K562 (cell line): ENCODE results near the gene XPO6. TPM values are rescaled to one million over a fixed set of nuclear protein-coding genes. Genes with fewer than 3 reads are reported as not detected.

Experiments
- ATAC-seq: fragments of 200-7000 bp; cut with Tn5 transposase; 3 replicates; pipeline ENCODE4 v1.9.1; 2020; ENCODE audit warnings: moderate library complexity
- BruUV-seq: library from RNA; stranded (reverse); fragments of 400-500 nt; replicated peaks from 2 replicates; lab custom pipeline; 2021; lab: Mats Ljungman, UMichigan
- CTCF ChIA-PET: fragments of 300-600 bp; formaldehyde crosslinking; extraction: SDS; loops from one replicate; lab custom pipeline; 2021; ENCODE audit warnings: low intra/inter-chr PET ratio; lab: Yijun Ruan, JAX
- POLR2A ChIA-PET: fragments of 300-600, 350-650 bp; sonication (Branson Sonifier 250); formaldehyde crosslinking; extraction: SDS; loops from one replicate; lab custom pipeline; 2021; ENCODE audit warnings: antibody characterized with exemption, inconsistent platforms; lab: Yijun Ruan, JAX
- DNase-seq, 4 experiments: peaks; one replicate each; pipeline versions ENCODE4 v3.0.0 to v3.0.0-alpha.2; 2011 to 2018; ENCODE audit warnings: low spot score in 3 of 4, mixed read lengths in 3 of 4; ENCODE audit errors: extremely low read depth in 1 of 4
- FAIRE-seq: peaks from 2 replicates; lab custom pipeline; 2011; peaks lifted over from hg19 to GRCh38; lab: Jason Lieb, UNC
- H2AFZ ChIP-seq: 2 replicates; pipeline ENCODE4 v1.6.0; 2011; ENCODE audit warnings: low read depth, low read length, control low read depth, inconsistent platforms
- H3K27ac ChIP-seq: fragments of 200-600 bp; 3 replicates; pipeline ENCODE4 v1.8.0; 2011; ENCODE audit warnings: low read depth, mild to moderate bottlenecking, control low read depth, inconsistent platforms, low read length, moderate library complexity, mixed read lengths; ENCODE audit errors: extremely low read depth
- H3K27me3 ChIP-seq, 2 experiments: fragments of 300-600 bp in 1 of 2; 2 replicates in 1 of 2; 3 replicates in 1 of 2; pipeline versions ENCODE4 v1.6.0 to v1.8.0; 2011; ENCODE audit warnings: inconsistent platforms in 2 of 2, low read length in 2 of 2, mild to moderate bottlenecking in 1 of 2, mixed read lengths in 1 of 2, moderate library complexity in 1 of 2; ENCODE audit not compliant: control insufficient read depth in 2 of 2, insufficient read depth in 2 of 2
- H3K36me3 ChIP-seq: fragments of 300-600 bp; 3 replicates; pipeline ENCODE4 v1.8.0; 2011; ENCODE audit warnings: mild to moderate bottlenecking, low read length, inconsistent platforms; ENCODE audit not compliant: control insufficient read depth, insufficient read depth
- H3K4me1 ChIP-seq, 2 experiments: fragments of 200-600 bp in 1 of 2; replicated peaks in 1 of 2; 2 replicates in 1 of 2; 3 replicates in 1 of 2; pipeline versions ENCODE4 v1.5.1 to v1.8.0; 2011; ENCODE audit warnings: inconsistent platforms in 2 of 2, low read length in 2 of 2, mild to moderate bottlenecking in 1 of 2, mixed read lengths in 1 of 2, moderate library complexity in 1 of 2; ENCODE audit not compliant: control insufficient read depth in 2 of 2, insufficient read depth in 2 of 2
- H3K4me2 ChIP-seq: 2 replicates; pipeline ENCODE4 v1.6.1; 2011; ENCODE audit warnings: low read length, control low read depth, inconsistent platforms, mixed read lengths; ENCODE audit not compliant: insufficient read depth
- H3K4me3 ChIP-seq: fragments of 200-600 bp; sonication (generic), shearing (Covaris generic); 2 replicates; pipeline ENCODE4 v1.5.1; 2016; ENCODE audit warnings: control low read depth, inconsistent platforms
- H3K79me2 ChIP-seq: fragments of 200-600 bp; 3 replicates; pipeline ENCODE4 v1.8.0; 2011; ENCODE audit warnings: low read length, inconsistent platforms; ENCODE audit not compliant: control insufficient read depth, insufficient read depth
- H3K9ac ChIP-seq, 2 experiments: 2 replicates each; pipeline versions ENCODE4 v1.6.0 to v1.6.1; 2011; ENCODE audit warnings: low read depth in 2 of 2, low read length in 2 of 2, control low read depth in 1 of 2, inconsistent platforms in 1 of 2, mild to moderate bottlenecking in 1 of 2, mixed read lengths in 1 of 2; ENCODE audit not compliant: insufficient read depth in 1 of 2
- H3K9me1 ChIP-seq: one replicate; pipeline ENCODE4 v1.6.0; 2011; ENCODE audit warnings: inconsistent platforms, mild to moderate bottlenecking, low read length, moderate library complexity; ENCODE audit not compliant: control insufficient read depth, insufficient read depth
- H3K9me3 ChIP-seq: replicated peaks from 2 replicates; pipeline ENCODE4 v1.5.1; 2011; ENCODE audit warnings: low read depth, low read length, inconsistent platforms; ENCODE audit not compliant: control insufficient read depth, insufficient read depth
- H4K20me1 ChIP-seq: replicated peaks from 2 replicates; pipeline ENCODE4 v1.6.1; 2011; ENCODE audit warnings: low read length, inconsistent platforms, mixed read lengths; ENCODE audit not compliant: control insufficient read depth, insufficient read depth
- C11orf30 ChIP-seq: fragments of 450-650 bp; IDR thresholded peaks from 2 replicates; pipeline ENCODE4 v1.6.1; 2016; ENCODE audit warnings: low read depth, mild to moderate bottlenecking
- CHD7 ChIP-seq: fragments of 200-600 bp; sonication (generic); IDR thresholded peaks from one replicate; pipeline ENCODE4 v1.6.1; 2012; ENCODE audit warnings: mild to moderate bottlenecking, low read depth, low read length, inconsistent platforms
- E2F3 ChIP-seq: fragments of 250-450 bp; sonication (Bioruptor Pico); IDR thresholded peaks from 2 replicates; pipeline ENCODE4 v1.4.0; 2020; ENCODE audit warnings: mild to moderate bottlenecking
- ELF1 ChIP-seq: fragments of 200-800 bp; sonication (Bioruptor generic); IDR thresholded peaks from 2 replicates; pipeline ENCODE4 v1.6.1; 2016; ENCODE audit warnings: missing genetic modification characterization, missing compliant biosample characterization
- FOXJ3 ChIP-seq: sonication (generic); formaldehyde crosslinking; IDR thresholded peaks from 2 replicates; pipeline ENCODE4 v1.4.0; 2020; ENCODE audit warnings: mild to moderate bottlenecking, missing genetic modification reagents
- MAFF ChIP-seq: IDR thresholded peaks from 2 replicates; pipeline ENCODE4 v1.6.1; 2012; ENCODE audit warnings: low read length, improper control_type of control experiment
- MAFG ChIP-seq: fragments of 450-650 bp; conservative IDR thresholded peaks from 2 replicates; pipeline ENCODE4 v1.6.1; 2016; ENCODE audit warnings: missing genetic modification characterization, missing compliant biosample characterization
- MAFK ChIP-seq: IDR thresholded peaks from 2 replicates; pipeline ENCODE4 v1.6.1; 2011; ENCODE audit warnings: low read length, improper control_type of control experiment
- RAD51 ChIP-seq: fragments of 450-650 bp; IDR thresholded peaks from 2 replicates; pipeline ENCODE4 v1.7.1; 2016; ENCODE audit warnings: low read depth, mild to moderate bottlenecking, borderline replicate concordance
- ZKSCAN1 ChIP-seq: fragments of 150-350 bp; IDR thresholded peaks from 2 replicates; pipeline ENCODE4 v1.6.1; 2016; ENCODE audit warnings: low read depth, low read length
- ZNF316 ChIP-seq: fragments of 450-650 bp; IDR thresholded peaks from 2 replicates; pipeline ENCODE4 v1.6.1; 2016
- WGBS: fragments of 100-300 bp; shearing (Covaris generic); methylation state at CpG from one replicate; pipeline ENCODE4 v1.1.6; 2016; ENCODE audit warnings: low coverage, mixed read lengths; ENCODE audit not compliant: insufficient coverage; ENCODE audit errors: missing lambda C conversion rate; 5-methylcytosine and 5-hydroxymethylcytosine counted together
- in situ Hi-C: fragments of 300-500 bp; cut with MboI; formaldehyde crosslinking; loops from 4 replicates; pipeline ENCODE4 v1.15.0; 2018; ENCODE audit warnings: inconsistent platforms, mixed read lengths
- intact Hi-C: fragments of 100-400 bp; cut with micrococcal nuclease; formaldehyde crosslinking; loops from 2 replicates; pipeline ENCODE4 v1.14.2; 2022
- polyA plus RNA-seq, 8 experiments: library from polyadenylated mRNA; depleted of rRNA in 4 of 8; stranded (reverse) in 5 of 8; unstranded in 3 of 8; fragments of >200 nt; fragmentation: Nextera tagmentation in 2 of 8; fragmentation: Illumina TruSeq in 1 of 8; extraction: Ambion mirVana in 2 of 8; extraction: Trizol in 1 of 8; gene quantifications; 2 replicates each; pipeline versions ENCODE4 v1.2.1 to v1.2.3, GENCODE V29; 2011 to 2014; ENCODE audit warnings: inconsistent platforms in 1 of 8, missing spikeins in 1 of 8
- total RNA-seq, 7 experiments: library from RNA; depleted of rRNA in 6 of 7; stranded (reverse); fragments of >200 nt in 6 of 7; fragmentation: Illumina TruSeq in 2 of 7; extraction: Trizol in 2 of 7; gene quantifications; 2 replicates each; pipeline versions ENCODE4 v1.2.1 to v1.2.3, GENCODE V29; 2011 to 2021; ENCODE audit warnings: low replicate concordance in 1 of 7
- TF ChIP-seq, protein P1 (sequence below): fragments of 450-650 bp; IDR thresholded peaks from 2 replicates; pipeline ENCODE4 v1.6.1; 2016; ENCODE audit warnings: antibody characterized with exemption

Gene XPO6
- total and polyA plus RNA-seq, 9 of the 15 experiments (the other 6 are each of a cell fraction or from before 2014, with no cell fraction given): 11.2 to 196 (median 119) TPM

GRCh38 chr16:28118637-28119036 lies 93.1 kb downstream of the XPO6 start:
- WGBS: 0% methylated on average over 1 of the region's 2 CpGs
- POLR2A ChIA-PET: no interaction called here
- 0 out of 2 replicates have a peak, but pooled peaks cover 6% of the 10 kb centered on the region for H4K20me1 ChIP-seq

More at GRCh38 chr16:28118637-28119036, 93.1 kb downstream of the XPO6 start:
- H3K27me3 ChIP-seq: no peaks in the 10 kb centered on the region
- DNase-seq (no peak), FAIRE-seq (no peak), ATAC-seq (no peak)
- CTCF ChIA-PET: no interaction called here
- no peak overlapping the region for H3K27ac ChIP-seq
- BruUV-seq: no TSS peak
- H3K36me3 ChIP-seq: peaks cover 93% of the 10 kb centered on the region
- H3K4me1 ChIP-seq: no peaks in the 10 kb centered on the region
- intact Hi-C loops: no loop called here
- H3K4me2 ChIP-seq: no peak overlapping the region
- H3K9me3 ChIP-seq: no peaks in the 10 kb centered on the region
- no peaks in the 10 kb centered on the region for H3K9me1 ChIP-seq
- no peak overlapping the region for H3K4me3 ChIP-seq
- peak; percentile 62 for TF ChIP-seq MAFG (tag)
- peak; percentile 67 for TF ChIP-seq ZNF316
- no peak for TF ChIP-seq CHD7
- peak; percentile 69 for TF ChIP-seq C11orf30
- TF ChIP-seq ELF1: no peak
- TF ChIP-seq MAFF: peak; percentile 42
- no peak for TF ChIP-seq FOXJ3 (CRISPR knock-in tag)
- TF ChIP-seq RAD51: no peak
- TF ChIP-seq E2F3: no peak
- TF ChIP-seq ZKSCAN1: no peak
- TF ChIP-seq, protein P1, sequence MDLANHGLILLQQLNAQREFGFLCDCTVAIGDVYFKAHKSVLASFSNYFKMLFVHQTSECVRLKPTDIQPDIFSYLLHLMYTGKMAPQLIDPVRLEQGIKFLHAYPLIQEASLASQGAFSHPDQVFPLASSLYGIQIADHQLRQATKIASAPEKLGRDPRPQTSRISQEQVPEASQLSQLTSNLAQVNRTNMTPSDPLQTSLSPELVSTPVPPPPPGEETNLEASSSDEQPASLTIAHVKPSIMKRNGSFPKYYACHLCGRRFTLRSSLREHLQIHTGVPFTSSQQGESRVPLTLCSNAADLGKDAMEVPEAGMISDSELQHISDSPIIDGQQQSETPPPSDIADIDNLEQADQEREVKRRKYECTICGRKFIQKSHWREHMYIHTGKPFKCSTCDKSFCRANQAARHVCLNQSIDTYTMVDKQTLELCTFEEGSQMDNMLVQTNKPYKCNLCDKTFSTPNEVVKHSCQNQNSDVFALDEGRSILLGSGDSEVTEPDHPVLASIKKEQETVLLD: no peak
- peak; percentile 56; the same call in 1 of the 2 replicates for TF ChIP-seq MAFK
- no peak overlapping the region for H3K9ac ChIP-seq
- in situ Hi-C loops: no loop called here
- no peak overlapping the region for H2AFZ ChIP-seq
- no peaks in the 10 kb centered on the region for H3K79me2 ChIP-seq
